GM19324 (cell line): ENCODE data around the gene LTBP4.
"Not testable (repeated sequence)": the region's sequence is repeated elsewhere in the genome, so short reads cannot be mapped to it uniquely, and the experiment has no call there.

Source experiments
- ATAC-seq: cut with Tn5 transposase; IDR thresholded peaks from one replicate; pipeline ENCODE4 v1.9.1; 2021; ENCODE audit warnings: mild to moderate bottlenecking, moderate library complexity; ENCODE audit not compliant: unreplicated experiment, low FRiP score

Gene LTBP4

GRCh38 chr19:40576585-40577451, 24.4 kb upstream of the LTBP4 start, which contains the start of gene SHKBP1:
Gene SHKBP1, plus strand, starts transcription at chr19:40576873. Its CDS starts 27 bp downstream, at chr19:40576900.
- peak; percentile 94 for ATAC-seq

- no peak for ATAC-seq
Observed at GRCh38 chr19:40578442-40578908, 22.7 kb upstream of the LTBP4 start.

- ATAC-seq: no peak
Observed at GRCh38 chr19:40580619-40581018, 20.6 kb upstream of the LTBP4 start.

- ATAC-seq: no peak
Observed at GRCh38 chr19:40581531-40581930, 19.6 kb upstream of the LTBP4 start.

GRCh38 chr19:40582467-40582866, 18.7 kb upstream of the LTBP4 start:
- ATAC-seq: no peak

- ATAC-seq: no peak
Observed at GRCh38 chr19:40583283-40583682, 17.9 kb upstream of the LTBP4 start.

- ATAC-seq: no peak
Observed at GRCh38 chr19:40584007-40584406, 17.2 kb upstream of the LTBP4 start.

- no peak for ATAC-seq
Observed at GRCh38 chr19:40585241-40585981, 15.8 kb upstream of the LTBP4 start.

GRCh38 chr19:40585982-40586422, 15.2 kb upstream of the LTBP4 start:
- ATAC-seq: no peak

GRCh38 chr19:40586611-40587010, 14.6 kb upstream of the LTBP4 start:
- ATAC-seq: no peak

GRCh38 chr19:40588110-40588854, 12.9 kb upstream of the LTBP4 start:
- ATAC-seq: no peak

GRCh38 chr19:40588926-40589569, 12.1 kb upstream of the LTBP4 start:
- ATAC-seq: no peak

GRCh38 chr19:40589591-40590429, 11.4 kb upstream of the LTBP4 start:
- no peak for ATAC-seq

GRCh38 chr19:40590464-40591265, 10.5 kb upstream of the LTBP4 start:
- ATAC-seq: no peak

GRCh38 chr19:40591724-40592123, 9.4 kb upstream of the LTBP4 start:
- ATAC-seq: not testable (repeated sequence)

- ATAC-seq: no peak
Observed at GRCh38 chr19:40592170-40592569, 9.0 kb upstream of the LTBP4 start.

GRCh38 chr19:40594255-40594654, 6.9 kb upstream of the LTBP4 start:
- no peak for ATAC-seq

GRCh38 chr19:40594657-40595091, 6.5 kb upstream of the LTBP4 start:
- ATAC-seq: no peak
